Activated CD8-positive, alpha-beta T cell treated with anti-CD3 and anti-CD28 coated beads for 36 hours (primary cell): ENCODE results near the gene ZBTB44. TPM values are rescaled to one million over a fixed set of nuclear protein-coding genes. Genes with fewer than 3 reads are reported as not detected.

Experiments used
- ATAC-seq: fragments of 200-7000 bp; cut with Tn5 transposase; one replicate; pipeline ENCODE4 v1.10.0; 2021; ENCODE audit warnings: mild to moderate bottlenecking, moderate library complexity
- CTCF ChIA-PET: fragments of 350-600 bp; sonication (Branson Sonifier 250); formaldehyde crosslinking; loops from one replicate; lab custom pipeline; 2021; ENCODE audit warnings: antibody characterized with exemption; lab: Charles Lee
- POLR2A ChIA-PET: fragments of 350-600 bp; sonication (Branson Sonifier 250); formaldehyde crosslinking; loops from one replicate; lab custom pipeline; 2021; ENCODE audit warnings: antibody characterized with exemption; lab: Charles Lee
- DNase-seq: peaks from one replicate; pipeline ENCODE4 v3.0.0-alpha.2; 2020
- H3K27ac Mint-ChIP-seq: one replicate; pipeline ENCODE4 v1.8.0; 2021; ENCODE audit warnings: mild to moderate bottlenecking, mixed read lengths
- H3K27me3 Mint-ChIP-seq: one replicate; pipeline ENCODE4 v1.8.0; 2021; ENCODE audit warnings: mixed read lengths
- H3K36me3 Mint-ChIP-seq: one replicate; pipeline ENCODE4 v1.8.0; 2021; ENCODE audit warnings: low read depth, mixed read lengths
- H3K4me1 Mint-ChIP-seq: one replicate; pipeline ENCODE4 v1.8.0; 2021; ENCODE audit warnings: low read depth, mixed read lengths
- H3K4me3 Mint-ChIP-seq: one replicate; pipeline ENCODE4 v1.8.0; 2021; ENCODE audit warnings: mild to moderate bottlenecking, moderate library complexity, mixed read lengths
- H3K9me3 Mint-ChIP-seq: one replicate; pipeline ENCODE4 v1.8.0; 2021; ENCODE audit warnings: mixed read lengths
- CTCF ChIP-seq: fragments of 200-600 bp; IDR thresholded peaks from one replicate; pipeline ENCODE4 v1.8.0; 2022; ENCODE audit warnings: antibody characterized with exemption, mild to moderate bottlenecking
- intact Hi-C: fragments of 100-400 bp; cut with micrococcal nuclease; formaldehyde crosslinking; loops from one replicate; pipeline ENCODE4 v1.10.0; 2022
- total RNA-seq, 2 experiments: library from RNA; stranded (reverse); gene quantifications; one replicate each; pipeline ENCODE4 v1.2.3, GENCODE V29; 2021

Gene ZBTB44
- total RNA-seq, 2 experiments from 2014 or later = 43.0 to 43.7 TPM

GRCh38 chr11:130215531-130216220 lies 99.0 kb downstream of the ZBTB44 start:
- intact Hi-C loops = no loop called here
- peaks cover 3% of the 10 kb centered on the region for H3K27me3 Mint-ChIP-seq
- no peaks in the 10 kb centered on the region for H3K36me3 Mint-ChIP-seq
- no peak overlapping the region for H3K27ac Mint-ChIP-seq
- H3K9me3 Mint-ChIP-seq = no peaks in the 10 kb centered on the region
- ChIA-PET CTCF (interaction anchor here (1.0 kb wide), 1 partner anchor 37 kb away, joined by 3 read pairs; no protein-coding TSS in a partner anchor), POLR2A (interaction anchor here (0.7 kb wide), 1 partner anchor 648 kb away, joined by 3 read pairs; no protein-coding TSS in a partner anchor)
- ATAC-seq = no peak
- no peak for TF ChIP-seq CTCF
- no peak for DNase-seq
- H3K4me3 Mint-ChIP-seq = no peak overlapping the region
- no peaks in the 10 kb centered on the region for H3K4me1 Mint-ChIP-seq

- Mint-ChIP-seq H3K4me1 (no peaks in the 10 kb centered on the region), H3K36me3 (no peaks in the 10 kb centered on the region), H3K27me3 (peaks cover 3% of the 10 kb centered on the region), H3K27ac (no peak overlapping the region), H3K4me3 (no peak overlapping the region), H3K9me3 (no peaks in the 10 kb centered on the region)
- CTCF ChIA-PET = no interaction called here
- ATAC-seq (no peak), DNase-seq (no peak)
- intact Hi-C loops = loop anchor here (5.0 kb wide), 3 partner anchors 157 to 647 kb away; no protein-coding TSS in a partner anchor
- POLR2A ChIA-PET = no interaction called here
- TF ChIP-seq CTCF = no peak
Observed at GRCh38 chr11:130214861-130215530, 99.7 kb downstream of the ZBTB44 start.

GRCh38 chr11:130213979-130214281 lies 100.8 kb downstream of the ZBTB44 start:
- intact Hi-C loops = loop anchor here (5.0 kb wide), 3 partner anchors 158 to 648 kb away; no protein-coding TSS in a partner anchor
- no peak overlapping the region for H3K4me3 Mint-ChIP-seq
- no peaks in the 10 kb centered on the region for H3K36me3 Mint-ChIP-seq
- peaks cover 3% of the 10 kb centered on the region for H3K27me3 Mint-ChIP-seq
- ChIA-PET POLR2A (no interaction called here), CTCF (no interaction called here)
- ATAC-seq (no peak), DNase-seq (no peak)
- no peak for TF ChIP-seq CTCF
- no peaks in the 10 kb centered on the region for H3K4me1 Mint-ChIP-seq
- H3K27ac Mint-ChIP-seq = no peak overlapping the region
- no peaks in the 10 kb centered on the region for H3K9me3 Mint-ChIP-seq

GRCh38 chr11:130213143-130213978 lies 101.4 kb downstream of the ZBTB44 start:
- Mint-ChIP-seq H3K9me3 (no peaks in the 10 kb centered on the region), H3K27ac (no peak overlapping the region), H3K27me3 (peaks cover 3% of the 10 kb centered on the region), H3K4me1 (no peaks in the 10 kb centered on the region), H3K36me3 (no peaks in the 10 kb centered on the region), H3K4me3 (no peak overlapping the region)
- ChIA-PET CTCF (interaction anchor here (0.6 to 2.2 kb wide), 38 partner anchors 8 to 649 kb away, joined by 3 to 17 read pairs (median 4); no protein-coding TSS in a partner anchor), POLR2A (no interaction called here)
- intact Hi-C loops = loop anchor here (5.0 kb wide), 3 partner anchors 159 to 649 kb away; no protein-coding TSS in a partner anchor
- ATAC-seq (peak; percentile 96), DNase-seq (peak; percentile 71)
- peak; percentile 97 for TF ChIP-seq CTCF
